Parathyroid adenoma (tissue), 2 donors: ENCODE data around the gene ARHGAP32.
"Not testable (repeated sequence)": the region's sequence is repeated elsewhere in the genome, so short reads cannot be mapped to it uniquely, and the experiment has no call there.

Source experiments
- H2AFZ ChIP-seq: fragments of 300-600 bp; sonication (generic); one replicate; pipeline ENCODE4 v1.7.0; 2017; ENCODE audit warnings: antibody characterized with exemption, mild to moderate bottlenecking
- H3K27ac ChIP-seq: fragments of 300-600 bp; sonication (generic); one replicate; pipeline ENCODE4 v1.7.0; 2017
- H3K27me3 ChIP-seq: fragments of 300-600 bp; sonication (generic); one replicate; pipeline ENCODE4 v1.7.0; 2017; ENCODE audit warnings: low read length; ENCODE audit not compliant: control insufficient read depth, insufficient read depth
- H3K36me3 ChIP-seq: fragments of 300-600 bp; sonication (generic); one replicate; pipeline ENCODE4 v1.7.0; 2017; ENCODE audit warnings: low read length; ENCODE audit not compliant: control insufficient read depth, insufficient read depth
- H3K4me1 ChIP-seq: fragments of 300-600 bp; sonication (generic); one replicate; pipeline ENCODE4 v1.7.0; 2017; ENCODE audit warnings: control low read depth
- H3K4me2 ChIP-seq: fragments of 300-600 bp; sonication (generic); one replicate; pipeline ENCODE4 v1.7.0; 2017; ENCODE audit warnings: low read length
- H3K4me3 ChIP-seq: fragments of 300-600 bp; sonication (generic); one replicate; pipeline ENCODE4 v1.7.0; 2017; ENCODE audit warnings: low read depth, low read length
- H3K79me2 ChIP-seq: fragments of 300-600 bp; sonication (generic); one replicate; pipeline ENCODE4 v1.7.0; 2017; ENCODE audit warnings: control low read depth
- H3K9ac ChIP-seq: fragments of 300-600 bp; sonication (generic); one replicate; pipeline ENCODE4 v1.7.0; 2017; ENCODE audit warnings: mild to moderate bottlenecking
- H3K9me3 ChIP-seq: fragments of 300-600 bp; sonication (generic); one replicate; pipeline ENCODE4 v1.7.0; 2017; ENCODE audit warnings: low read length; ENCODE audit not compliant: control insufficient read depth
- CTCF ChIP-seq: fragments of 300-600 bp; sonication (generic); IDR thresholded peaks from one replicate; pipeline ENCODE4 v1.7.0; 2017; ENCODE audit warnings: antibody characterized with exemption, mild to moderate bottlenecking
- donor health status: primary hyperparathyroidism.

Gene ARHGAP32

GRCh38 chr11:129141748-129142523 lies 50.2 kb downstream of the ARHGAP32 start:
- no peak overlapping the region for H3K9ac ChIP-seq
- H3K36me3 ChIP-seq, result no peaks in the 10 kb centered on the region
- no peaks in the 10 kb centered on the region for H3K4me1 ChIP-seq
- H3K79me2 ChIP-seq, result no peaks in the 10 kb centered on the region
- H3K4me3 ChIP-seq, result no peak overlapping the region
- H3K27ac ChIP-seq, result no peak overlapping the region
- no peak overlapping the region for H3K4me2 ChIP-seq
- no peaks in the 10 kb centered on the region for H3K9me3 ChIP-seq
- no peak for TF ChIP-seq CTCF
- no peaks in the 10 kb centered on the region for H3K27me3 ChIP-seq
- no peak overlapping the region for H2AFZ ChIP-seq

- H3K4me2 ChIP-seq, result no peak overlapping the region
- H3K9ac ChIP-seq, result no peak overlapping the region
- no peak overlapping the region for H3K27ac ChIP-seq
- H3K36me3 ChIP-seq, result no peaks in the 10 kb centered on the region
- no peaks in the 10 kb centered on the region for H3K9me3 ChIP-seq
- no peak for TF ChIP-seq CTCF
- H3K4me1 ChIP-seq, result no peaks in the 10 kb centered on the region
- H3K27me3 ChIP-seq, result no peaks in the 10 kb centered on the region
- no peak overlapping the region for H2AFZ ChIP-seq
- no peak overlapping the region for H3K4me3 ChIP-seq
- peaks cover 3% of the 10 kb centered on the region for H3K79me2 ChIP-seq
Observed at GRCh38 chr11:129131316-129131715, 60.8 kb downstream of the ARHGAP32 start.

GRCh38 chr11:129128881-129129620 lies 63.1 kb downstream of the ARHGAP32 start:
- H3K36me3 ChIP-seq, H3K4me2 ChIP-seq, H3K27ac ChIP-seq, H3K27me3 ChIP-seq, H3K4me3 ChIP-seq, H3K4me1 ChIP-seq, H2AFZ ChIP-seq, H3K9ac ChIP-seq, H3K79me2 ChIP-seq, H3K9me3 ChIP-seq: not testable (repeated sequence)

GRCh38 chr11:129119036-129119435 lies 73.1 kb downstream of the ARHGAP32 start:
- H3K4me2 ChIP-seq, result no peak overlapping the region
- no peaks in the 10 kb centered on the region for H3K79me2 ChIP-seq
- no peak for TF ChIP-seq CTCF
- H3K27ac ChIP-seq, result no peak overlapping the region
- H3K36me3 ChIP-seq, result no peaks in the 10 kb centered on the region
- H3K4me1 ChIP-seq, result no peaks in the 10 kb centered on the region
- no peak overlapping the region for H2AFZ ChIP-seq
- H3K9ac ChIP-seq, result no peak overlapping the region
- no peaks in the 10 kb centered on the region for H3K9me3 ChIP-seq
- no peaks in the 10 kb centered on the region for H3K27me3 ChIP-seq
- no peak overlapping the region for H3K4me3 ChIP-seq

- Histone ChIP-seq H3K27ac (no peak overlapping the region), H3K9me3 (no peaks in the 10 kb centered on the region), H2AFZ (no peak overlapping the region), H3K79me2 (no peaks in the 10 kb centered on the region), H3K4me2 (no peak overlapping the region), H3K36me3 (no peaks in the 10 kb centered on the region), H3K9ac (no peak overlapping the region), H3K4me1 (no peaks in the 10 kb centered on the region), H3K27me3 (no peaks in the 10 kb centered on the region), H3K4me3 (no peak overlapping the region)
- TF ChIP-seq CTCF, result peak; percentile 69
Observed at GRCh38 chr11:129117595-129118350, 74.4 kb downstream of the ARHGAP32 start.
